ENCODE data around the gene KIAA0930. TPM values are rescaled to one million over a fixed set of nuclear protein-coding genes. Genes with fewer than 3 reads are reported as not detected.

KIAA0930 gene
- total RNA-seq, 6 donors from 2014 or later, result 31.2 to 103 (median 42.8) TPM

DNA sequence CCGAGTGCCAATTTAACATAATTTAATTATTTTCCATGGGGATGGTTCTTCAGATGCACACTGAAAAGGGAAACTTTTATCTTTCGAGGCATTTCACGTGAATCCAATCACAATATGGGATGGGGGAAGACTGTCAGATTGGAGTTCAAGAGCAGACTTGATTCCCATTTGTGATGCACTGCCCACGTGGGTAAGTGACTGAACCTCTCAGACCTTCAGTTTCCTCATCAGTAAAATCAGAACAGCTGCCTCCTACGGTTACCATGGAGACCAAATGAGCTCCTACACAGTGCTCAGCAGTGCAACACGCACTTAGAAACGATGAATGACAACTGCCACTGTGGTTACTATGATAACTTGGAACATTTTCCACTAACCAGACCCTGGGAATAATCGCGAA is 21.7 kb downstream of the KIAA0930 start:
- Histone ChIP-seq H3K36me3 (no peaks in the 10 kb centered on the region), H3K4me3 (no peak overlapping the region), H3K9me3 (no peaks in the 10 kb centered on the region), H3K27ac (no peak overlapping the region), H3K27me3 (no peaks in the 10 kb centered on the region), H3K4me1 (peaks cover 6 to 21% (median 15%) of the 10 kb centered on the region in 4 donors)
- no peak for TF ChIP-seq POLR2AphosphoS5 (IDR thresholded peaks at IDR 0.05)
- no peak for TF ChIP-seq POLR2A (IDR thresholded peaks at IDR 0.05)
- no peak for TF ChIP-seq EP300 (IDR thresholded peaks at IDR 0.05)
- TF ChIP-seq, protein P1, sequence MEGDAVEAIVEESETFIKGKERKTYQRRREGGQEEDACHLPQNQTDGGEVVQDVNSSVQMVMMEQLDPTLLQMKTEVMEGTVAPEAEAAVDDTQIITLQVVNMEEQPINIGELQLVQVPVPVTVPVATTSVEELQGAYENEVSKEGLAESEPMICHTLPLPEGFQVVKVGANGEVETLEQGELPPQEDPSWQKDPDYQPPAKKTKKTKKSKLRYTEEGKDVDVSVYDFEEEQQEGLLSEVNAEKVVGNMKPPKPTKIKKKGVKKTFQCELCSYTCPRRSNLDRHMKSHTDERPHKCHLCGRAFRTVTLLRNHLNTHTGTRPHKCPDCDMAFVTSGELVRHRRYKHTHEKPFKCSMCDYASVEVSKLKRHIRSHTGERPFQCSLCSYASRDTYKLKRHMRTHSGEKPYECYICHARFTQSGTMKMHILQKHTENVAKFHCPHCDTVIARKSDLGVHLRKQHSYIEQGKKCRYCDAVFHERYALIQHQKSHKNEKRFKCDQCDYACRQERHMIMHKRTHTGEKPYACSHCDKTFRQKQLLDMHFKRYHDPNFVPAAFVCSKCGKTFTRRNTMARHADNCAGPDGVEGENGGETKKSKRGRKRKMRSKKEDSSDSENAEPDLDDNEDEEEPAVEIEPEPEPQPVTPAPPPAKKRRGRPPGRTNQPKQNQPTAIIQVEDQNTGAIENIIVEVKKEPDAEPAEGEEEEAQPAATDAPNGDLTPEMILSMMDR (IDR thresholded peaks at IDR 0.05), result no peak
- DNase-seq (no peak), ATAC-seq (ENCODE audit: low FRiP score in 2 of 2) (peak in 1 of 2 donors; percentile 51)
- WGBS, 2 donors, result 87% methylated on average over 9 of the region's 9 CpGs

GRCh38 chr22:45217806-45218205 is 22.9 kb downstream of the KIAA0930 start:
- DNase-seq (peak in 1 of 2 donors; percentile 26), ATAC-seq (ENCODE audit: low FRiP score in 2 of 2) (peak in 1 of 2 donors; percentile 41)

DNA sequence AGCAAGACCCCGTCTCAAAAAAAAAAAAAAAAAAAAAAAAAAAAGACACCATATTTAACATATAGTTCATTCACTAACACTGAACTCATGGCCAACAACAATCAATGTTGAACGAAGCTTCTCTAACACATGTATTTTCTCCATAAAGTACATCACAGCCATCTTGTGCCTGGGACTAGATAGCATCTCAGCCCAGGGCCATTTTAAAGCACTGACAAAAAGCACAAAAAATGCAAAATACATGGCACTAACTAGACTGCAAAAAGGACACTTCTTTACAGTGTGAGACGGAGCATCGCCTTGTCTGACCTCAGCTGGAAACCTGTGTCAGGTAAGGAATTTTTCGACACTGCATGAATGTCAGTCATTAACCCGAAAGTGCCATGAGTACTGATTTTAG is 23.3 kb downstream of the KIAA0930 start:
- 93 to 94% methylated on average over 6 of the region's 6 CpGs for WGBS, 2 donors
- TF ChIP-seq POLR2A (IDR thresholded peaks at IDR 0.05) (no peak), EP300 (IDR thresholded peaks at IDR 0.05) (no peak), POLR2AphosphoS5 (IDR thresholded peaks at IDR 0.05) (no peak)
- TF ChIP-seq, protein P1 (IDR thresholded peaks at IDR 0.05), result no peak
- no peaks in the 10 kb centered on the region for H3K36me3 ChIP-seq
- ATAC-seq (ENCODE audit: low FRiP score in 2 of 2) (no peak), DNase-seq (no peak)
- no peaks in the 10 kb centered on the region for H3K9me3 ChIP-seq
- no peak overlapping the region for H3K4me3 ChIP-seq
- peaks cover 15 to 29% (median 20%) of the 10 kb centered on the region in 4 donors for H3K4me1 ChIP-seq
- no peaks in the 10 kb centered on the region for H3K27me3 ChIP-seq
- H3K27ac ChIP-seq, result no peak overlapping the region

More at GRCh38 chr22:45217806-45218205, 22.9 kb downstream of the KIAA0930 start:
- Histone ChIP-seq H3K4me3 (no peak overlapping the region), H3K9me3 (no peaks in the 10 kb centered on the region), H3K27me3 (no peaks in the 10 kb centered on the region), H3K4me1 (peaks cover 10 to 26% (median 17%) of the 10 kb centered on the region in 4 donors), H3K36me3 (no peaks in the 10 kb centered on the region), H3K27ac (no peak overlapping the region)
- TF ChIP-seq EP300 (IDR thresholded peaks at IDR 0.05) (no peak), POLR2A (IDR thresholded peaks at IDR 0.05) (no peak), POLR2AphosphoS5 (IDR thresholded peaks at IDR 0.05) (no peak)
- TF ChIP-seq, protein P1 (IDR thresholded peaks at IDR 0.05), result no peak
- 92 to 95% methylated on average over 13 to 14 of the region's 14 CpGs for WGBS, 2 donors

- Histone ChIP-seq H3K4me3 (no peak overlapping the region), H3K36me3 (no peaks in the 10 kb centered on the region), H3K9me3 (no peaks in the 10 kb centered on the region), H3K4me1 (peaks cover 16 to 36% (median 25%) of the 10 kb centered on the region in 4 donors), H3K27me3 (no peaks in the 10 kb centered on the region), H3K27ac (no peak overlapping the region)
- WGBS, 2 donors, result 53 to 55% methylated on average over 21 to 22 of the region's 22 CpGs
- no peak for ATAC-seq (ENCODE audit: low FRiP score in 2 of 2)
- DNase-seq, result no peak
- TF ChIP-seq EP300 (IDR thresholded peaks at IDR 0.05), result no peak
- TF ChIP-seq, protein P1 (IDR thresholded peaks at IDR 0.05), result no peak
- no peak for TF ChIP-seq POLR2AphosphoS5 (IDR thresholded peaks at IDR 0.05)
- no peak for TF ChIP-seq POLR2A (IDR thresholded peaks at IDR 0.05)
Observed at GRCh38 chr22:45216133-45217003, 24.3 kb downstream of the KIAA0930 start.
